Measurements from ENCODE around the gene CHKA. TPM values are rescaled to one million over a fixed set of nuclear protein-coding genes. Genes with fewer than 3 reads are reported as not detected.

The CHKA gene
- total RNA-seq, 1 experiment from 2014 or later, result 36.1 TPM

GRCh38 chr11:68138237-68138636 lies 17.0 kb upstream of the CHKA start:
- Histone ChIP-seq H3K27me3 (replicated peaks) (0 out of 2 replicates have a peak, but pooled peaks cover 3% of the 10 kb centered on the region), H3K36me3 (no peaks in the 10 kb centered on the region), H3K9me3 (replicated peaks) (peaks cover 10% of the 10 kb centered on the region), H3K4me3 (no peak overlapping the region), H3K27ac (no peak overlapping the region), H3K4me1 (replicated peaks) (no peaks in the 10 kb centered on the region)
- no peak for DNase-seq (ENCODE audit: low read depth in 1 of 2, low spot score in 2 of 2)

- no peak overlapping the region for H3K4me3 ChIP-seq
- no peaks in the 10 kb centered on the region for H3K4me1 ChIP-seq (replicated peaks)
- H3K36me3 ChIP-seq, result no peaks in the 10 kb centered on the region
- 0 out of 2 replicates have a peak, but pooled peaks cover 3% of the 10 kb centered on the region for H3K27me3 ChIP-seq (replicated peaks)
- no peak overlapping the region for H3K27ac ChIP-seq
- peaks cover 10% of the 10 kb centered on the region for H3K9me3 ChIP-seq (replicated peaks)
- DNase-seq (ENCODE audit: low read depth in 1 of 2, low spot score in 2 of 2), result no peak
These were observed 16.6 kb upstream of the CHKA start for GRCh38 chr11:68137833-68138232.

GRCh38 chr11:68136866-68137265 lies 15.7 kb upstream of the CHKA start:
- DNase-seq (ENCODE audit: low read depth in 1 of 2, low spot score in 2 of 2), result no peak
- H3K9me3 ChIP-seq (replicated peaks), result peaks cover 14% of the 10 kb centered on the region
- no peaks in the 10 kb centered on the region for H3K36me3 ChIP-seq
- no peak overlapping the region for H3K4me3 ChIP-seq
- H3K4me1 ChIP-seq (replicated peaks), result no peaks in the 10 kb centered on the region
- 0 out of 2 replicates have a peak, but pooled peaks cover 3% of the 10 kb centered on the region for H3K27me3 ChIP-seq (replicated peaks)
- no peak overlapping the region for H3K27ac ChIP-seq

- Histone ChIP-seq H3K4me3 (no peak overlapping the region), H3K27ac (no peak overlapping the region), H3K9me3 (replicated peaks) (peaks cover 19% of the 10 kb centered on the region), H3K4me1 (replicated peaks) (no peaks in the 10 kb centered on the region), H3K27me3 (replicated peaks) (0 out of 2 replicates have a peak, but pooled peaks cover 3% of the 10 kb centered on the region), H3K36me3 (no peaks in the 10 kb centered on the region)
- no peak for DNase-seq (ENCODE audit: low read depth in 1 of 2, low spot score in 2 of 2)
These were observed 14.0 kb upstream of the CHKA start for GRCh38 chr11:68135161-68135560.

GRCh38 chr11:68133761-68134160 lies 12.6 kb upstream of the CHKA start:
- H3K36me3 ChIP-seq, result no peaks in the 10 kb centered on the region
- peaks cover 21% of the 10 kb centered on the region for H3K9me3 ChIP-seq (replicated peaks)
- no peak for DNase-seq (ENCODE audit: low read depth in 1 of 2, low spot score in 2 of 2)
- no peak overlapping the region for H3K4me3 ChIP-seq
- H3K27me3 ChIP-seq (replicated peaks), result 0 out of 2 replicates have a peak, but pooled peaks cover 3% of the 10 kb centered on the region
- no peak overlapping the region for H3K27ac ChIP-seq
- H3K4me1 ChIP-seq (replicated peaks), result no peaks in the 10 kb centered on the region; the same call in 1 of the 2 replicates

- DNase-seq (ENCODE audit: low read depth in 1 of 2, low spot score in 2 of 2), result no peak
- H3K9me3 ChIP-seq (replicated peaks), result peaks cover 18% of the 10 kb centered on the region
- H3K36me3 ChIP-seq, result no peaks in the 10 kb centered on the region
- H3K27me3 ChIP-seq (replicated peaks), result no peaks in the 10 kb centered on the region
- H3K27ac ChIP-seq, result no peak overlapping the region
- peaks cover 6% of the 10 kb centered on the region; the same call in 1 of the 2 replicates for H3K4me1 ChIP-seq (replicated peaks)
- H3K4me3 ChIP-seq, result no peak overlapping the region
These were observed 8.9 kb upstream of the CHKA start for GRCh38 chr11:68130121-68130520.

GRCh38 chr11:68128682-68129327 lies 7.6 kb upstream of the CHKA start:
- Histone ChIP-seq H3K27ac (no peak overlapping the region), H3K9me3 (replicated peaks) (peaks cover 11% of the 10 kb centered on the region), H3K4me3 (peak overlapping the region; percentile 10), H3K36me3 (no peaks in the 10 kb centered on the region), H3K4me1 (replicated peaks) (peaks cover 6% of the 10 kb centered on the region; the same call in 1 of the 2 replicates), H3K27me3 (replicated peaks) (no peaks in the 10 kb centered on the region)
- no peak for DNase-seq (ENCODE audit: low read depth in 1 of 2, low spot score in 2 of 2)

GRCh38 chr11:68127714-68128681 lies 6.8 kb upstream of the CHKA start:
- H3K9me3 ChIP-seq (replicated peaks), result peaks cover 11% of the 10 kb centered on the region
- H3K27me3 ChIP-seq (replicated peaks), result no peaks in the 10 kb centered on the region
- no peaks in the 10 kb centered on the region for H3K36me3 ChIP-seq
- H3K4me3 ChIP-seq, result peak overlapping the region; percentile 10
- peaks cover 11% of the 10 kb centered on the region for H3K4me1 ChIP-seq (replicated peaks)
- no peak overlapping the region for H3K27ac ChIP-seq
- DNase-seq (ENCODE audit: low read depth in 1 of 2, low spot score in 2 of 2), result no peak

GRCh38 chr11:68125164-68125563 lies 4.0 kb upstream of the CHKA start:
- no peak overlapping the region for H3K27ac ChIP-seq
- H3K9me3 ChIP-seq (replicated peaks), result peaks cover 5% of the 10 kb centered on the region; the same call in 1 of the 2 replicates
- no peak for DNase-seq (ENCODE audit: low read depth in 1 of 2, low spot score in 2 of 2)
- H3K36me3 ChIP-seq, result peaks cover 4% of the 10 kb centered on the region; the same call in 1 of the 2 replicates
- H3K4me1 ChIP-seq (replicated peaks), result peaks cover 29% of the 10 kb centered on the region
- H3K4me3 ChIP-seq, result no peak overlapping the region
- no peaks in the 10 kb centered on the region for H3K27me3 ChIP-seq (replicated peaks)

GRCh38 chr11:68122936-68123539 lies 1.9 kb upstream of the CHKA start:
- peaks cover 3% of the 10 kb centered on the region; the same call in 1 of the 2 replicates for H3K9me3 ChIP-seq (replicated peaks)
- peaks cover 19% of the 10 kb centered on the region for H3K36me3 ChIP-seq
- H3K27me3 ChIP-seq (replicated peaks), result no peaks in the 10 kb centered on the region
- peak in 1 of 2 experiments; percentile 54 for DNase-seq (ENCODE audit: low read depth in 1 of 2, low spot score in 2 of 2)
- no peak overlapping the region for H3K4me3 ChIP-seq
- peaks cover 40% of the 10 kb centered on the region for H3K4me1 ChIP-seq (replicated peaks)
- peak overlapping the region; percentile 4 for H3K27ac ChIP-seq

- Histone ChIP-seq H3K36me3 (peaks cover 40% of the 10 kb centered on the region), H3K27me3 (replicated peaks) (no peaks in the 10 kb centered on the region), H3K27ac (peak overlapping the region; percentile 63), H3K4me1 (replicated peaks) (peaks cover 44% of the 10 kb centered on the region), H3K9me3 (replicated peaks) (peaks cover 3% of the 10 kb centered on the region; the same call in 1 of the 2 replicates), H3K4me3 (peak overlapping the region; percentile 99)
- DNase-seq (ENCODE audit: low read depth in 1 of 2, low spot score in 2 of 2), result peak; percentile 57 to 78
These were observed 718 bp downstream of the CHKA start for GRCh38 chr11:68120273-68121066.

- DNase-seq (ENCODE audit: low read depth in 1 of 2, low spot score in 2 of 2), result no peak
- peaks cover 45% of the 10 kb centered on the region for H3K36me3 ChIP-seq
- H3K27me3 ChIP-seq (replicated peaks), result no peaks in the 10 kb centered on the region
- peaks cover 3% of the 10 kb centered on the region; the same call in 1 of the 2 replicates for H3K9me3 ChIP-seq (replicated peaks)
- no peak overlapping the region for H3K4me3 ChIP-seq
- no peak overlapping the region for H3K27ac ChIP-seq
- H3K4me1 ChIP-seq (replicated peaks), result peaks cover 52% of the 10 kb centered on the region
These were observed 2.3 kb downstream of the CHKA start for GRCh38 chr11:68118706-68119448.
